Calu3 (cell line): ENCODE measurements around the gene KIF3C. TPM values are rescaled to one million over a fixed set of nuclear protein-coding genes. Genes with fewer than 3 reads are reported as not detected.
A peak's percentile ranks its signal among the peaks of the same experiment; 100 is the strongest.

ENCODE experiments used
- BruUV-seq: library from RNA; stranded (reverse); fragments of 400-500 nt; replicated peaks from 2 replicates; lab custom pipeline; 2021; lab: Mats Ljungman, UMichigan
- CTCF ChIA-PET: fragments of 300-600 bp; sonication (Branson Sonifier 250); formaldehyde crosslinking; loops from one replicate; lab custom pipeline; 2022; ENCODE audit warnings: antibody characterized with exemption; lab: Charles Lee
- DNase-seq: peaks from one replicate; pipeline ENCODE4 v3.0.0; 2022
- H3K27ac Mint-ChIP-seq: one replicate; pipeline ENCODE4 v1.8.0; 2022; ENCODE audit warnings: mixed read lengths; ENCODE audit not compliant: unreplicated experiment
- H3K27me3 Mint-ChIP-seq: one replicate; pipeline ENCODE4 v1.8.0; 2022; ENCODE audit warnings: mixed read lengths; ENCODE audit not compliant: unreplicated experiment
- H3K36me3 Mint-ChIP-seq: one replicate; pipeline ENCODE4 v1.8.0; 2022; ENCODE audit warnings: mild to moderate bottlenecking, moderate library complexity, mixed read lengths; ENCODE audit not compliant: insufficient read depth, unreplicated experiment
- H3K4me1 Mint-ChIP-seq: one replicate; pipeline ENCODE4 v1.8.0; 2022; ENCODE audit warnings: mild to moderate bottlenecking, low read depth, mixed read lengths; ENCODE audit not compliant: unreplicated experiment
- H3K4me3 Mint-ChIP-seq: one replicate; pipeline ENCODE4 v1.8.0; 2022; ENCODE audit warnings: mild to moderate bottlenecking, low read depth, moderate library complexity, mixed read lengths; ENCODE audit not compliant: unreplicated experiment
- H3K9me3 Mint-ChIP-seq: one replicate; pipeline ENCODE4 v1.8.0; 2022; ENCODE audit warnings: low read depth, mixed read lengths; ENCODE audit not compliant: unreplicated experiment
- intact Hi-C: fragments of 100-400 bp; cut with micrococcal nuclease; formaldehyde crosslinking; loops from one replicate; pipeline ENCODE4 v1.10.0; 2022; ENCODE audit not compliant: unreplicated experiment
- total RNA-seq: library from RNA; stranded (reverse); gene quantifications from 2 replicates; pipeline ENCODE4 v1.2.3, GENCODE V29; 2022
- TF ChIP-seq, protein P1 (sequence below): fragments of 200-600 bp; IDR thresholded peaks from one replicate; pipeline ENCODE4 v1.8.0; 2022; ENCODE audit warnings: antibody characterized with exemption; ENCODE audit not compliant: unreplicated experiment

The KIF3C gene
- total RNA-seq, 1 experiment from 2014 or later: 4.2 TPM

- CTCF ChIA-PET: interaction anchor here (0.6 to 1.1 kb wide), 2 partner anchors 16 to 1020 kb away, joined by 3 to 5 read pairs; partner anchors contain the start of gene ASXL2
- Mint-ChIP-seq H3K9me3 (no peaks in the 10 kb centered on the region), H3K4me1 (peaks cover 8% of the 10 kb centered on the region), H3K27me3 (peaks cover 6% of the 10 kb centered on the region), H3K4me3 (no peak overlapping the region), H3K36me3 (no peaks in the 10 kb centered on the region), H3K27ac (no peak overlapping the region)
- TF ChIP-seq, protein P1, sequence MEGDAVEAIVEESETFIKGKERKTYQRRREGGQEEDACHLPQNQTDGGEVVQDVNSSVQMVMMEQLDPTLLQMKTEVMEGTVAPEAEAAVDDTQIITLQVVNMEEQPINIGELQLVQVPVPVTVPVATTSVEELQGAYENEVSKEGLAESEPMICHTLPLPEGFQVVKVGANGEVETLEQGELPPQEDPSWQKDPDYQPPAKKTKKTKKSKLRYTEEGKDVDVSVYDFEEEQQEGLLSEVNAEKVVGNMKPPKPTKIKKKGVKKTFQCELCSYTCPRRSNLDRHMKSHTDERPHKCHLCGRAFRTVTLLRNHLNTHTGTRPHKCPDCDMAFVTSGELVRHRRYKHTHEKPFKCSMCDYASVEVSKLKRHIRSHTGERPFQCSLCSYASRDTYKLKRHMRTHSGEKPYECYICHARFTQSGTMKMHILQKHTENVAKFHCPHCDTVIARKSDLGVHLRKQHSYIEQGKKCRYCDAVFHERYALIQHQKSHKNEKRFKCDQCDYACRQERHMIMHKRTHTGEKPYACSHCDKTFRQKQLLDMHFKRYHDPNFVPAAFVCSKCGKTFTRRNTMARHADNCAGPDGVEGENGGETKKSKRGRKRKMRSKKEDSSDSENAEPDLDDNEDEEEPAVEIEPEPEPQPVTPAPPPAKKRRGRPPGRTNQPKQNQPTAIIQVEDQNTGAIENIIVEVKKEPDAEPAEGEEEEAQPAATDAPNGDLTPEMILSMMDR: no peak
- intact Hi-C loops: no loop called here
- BruUV-seq: no TSS peak
- peak; percentile 13 for DNase-seq
Observed at GRCh38 chr2:25894135-25894830, 88.0 kb downstream of the KIF3C start.

- no peak overlapping the region for H3K4me3 Mint-ChIP-seq
- H3K27ac Mint-ChIP-seq: no peak overlapping the region
- H3K27me3 Mint-ChIP-seq: no peaks in the 10 kb centered on the region
- CTCF ChIA-PET: no interaction called here
- BruUV-seq: no TSS peak
- no peaks in the 10 kb centered on the region for H3K36me3 Mint-ChIP-seq
- intact Hi-C loops: no loop called here
- no peak for DNase-seq
- H3K4me1 Mint-ChIP-seq: peaks cover 8% of the 10 kb centered on the region
- TF ChIP-seq, protein P1: no peak
- H3K9me3 Mint-ChIP-seq: no peaks in the 10 kb centered on the region
Observed at GRCh38 chr2:25891672-25892071, 90.6 kb downstream of the KIF3C start.

- H3K9me3 Mint-ChIP-seq: no peaks in the 10 kb centered on the region
- H3K27me3 Mint-ChIP-seq: no peaks in the 10 kb centered on the region
- CTCF ChIA-PET: no interaction called here
- peaks cover 8% of the 10 kb centered on the region for H3K4me1 Mint-ChIP-seq
- H3K36me3 Mint-ChIP-seq: no peaks in the 10 kb centered on the region
- BruUV-seq: no TSS peak
- TF ChIP-seq, protein P1: no peak
- intact Hi-C loops: no loop called here
- H3K27ac Mint-ChIP-seq: no peak overlapping the region
- no peak for DNase-seq
- H3K4me3 Mint-ChIP-seq: no peak overlapping the region
Observed at GRCh38 chr2:25887624-25888242, 94.6 kb downstream of the KIF3C start.

DNA sequence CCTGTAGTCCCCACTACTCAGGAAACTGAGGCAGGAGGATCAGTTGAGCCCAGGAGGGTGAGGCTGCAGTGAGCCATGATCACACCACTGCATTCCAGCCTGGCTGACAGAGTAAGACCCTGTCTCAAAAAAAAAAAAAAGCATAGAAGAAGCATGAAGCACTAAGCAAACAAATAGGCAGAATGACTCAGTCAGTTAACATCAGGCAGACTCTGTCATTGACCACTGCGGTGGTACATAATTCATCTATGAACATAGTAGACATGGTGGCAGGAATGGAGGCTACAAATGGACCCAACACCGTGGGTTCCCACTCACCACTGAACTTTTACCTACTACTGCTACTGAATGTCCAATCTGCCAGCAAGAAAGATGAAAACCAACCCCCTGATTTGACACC is 96.4 kb downstream of the KIF3C start:
- intact Hi-C loops: no loop called here
- no peak overlapping the region for H3K4me3 Mint-ChIP-seq
- TF ChIP-seq, protein P1: no peak
- no peaks in the 10 kb centered on the region for H3K27me3 Mint-ChIP-seq
- H3K36me3 Mint-ChIP-seq: no peaks in the 10 kb centered on the region
- peaks cover 8% of the 10 kb centered on the region for H3K4me1 Mint-ChIP-seq
- H3K9me3 Mint-ChIP-seq: no peaks in the 10 kb centered on the region
- peak overlapping the region; percentile 46 for H3K27ac Mint-ChIP-seq
- CTCF ChIA-PET: no interaction called here
- peak; percentile 40 for DNase-seq
- BruUV-seq: no TSS peak
